IMR-90 (cell line): ENCODE data around the gene BET1L. TPM values are rescaled to one million over a fixed set of nuclear protein-coding genes. Genes with fewer than 3 reads are reported as not detected.
"Not testable (repeated sequence)": the region's sequence is repeated elsewhere in the genome, so short reads cannot be mapped to it uniquely, and the experiment has no call there.

Experiments used
- ATAC-seq: fragments of 200-7000 bp; cut with Tn5 transposase; 2 replicates; pipeline ENCODE4 v1.9.1; 2020; ENCODE audit warnings: low read depth, mild to moderate bottlenecking, moderate library complexity
- BruUV-seq: library from RNA; stranded (reverse); fragments of 400-500 nt; replicated peaks from 2 replicates; lab custom pipeline; 2021; lab: Mats Ljungman, UMichigan
- CTCF ChIA-PET: fragments of 300-600 bp; formaldehyde crosslinking; extraction: SDS; loops from one replicate; lab custom pipeline; 2021; ENCODE audit warnings: antibody characterized with exemption; lab: Yijun Ruan, JAX
- POLR2A ChIA-PET: fragments of 300-600 bp; sonication (Branson Sonifier 250); formaldehyde crosslinking; loops from one replicate; lab custom pipeline; 2022; ENCODE audit warnings: antibody characterized with exemption; ENCODE audit not compliant: unreplicated experiment; lab: Charles Lee
- DNase-seq: peaks from one replicate; pipeline ENCODE4 v3.0.0; 2013
- H2AFZ ChIP-seq: replicated peaks from 2 replicates; pipeline ENCODE3; 2013; ENCODE audit warnings: low read length, mild to moderate bottlenecking; ENCODE audit not compliant: poor library complexity
- H2AK5ac ChIP-seq: 2 replicates; pipeline ENCODE4 v1.6.1; 2013; ENCODE audit warnings: low read depth, low read length, inconsistent platforms
- H2AK9ac ChIP-seq: replicated peaks from 2 replicates; pipeline ENCODE3; 2013; ENCODE audit warnings: mild to moderate bottlenecking, low read depth, low read length, moderate library complexity; ENCODE audit not compliant: poor library complexity
- H2BK120ac ChIP-seq: 2 replicates; pipeline ENCODE4 v1.6.1; 2013; ENCODE audit warnings: low read depth, low read length, inconsistent platforms
- H2BK15ac ChIP-seq: 3 replicates; pipeline ENCODE4 v1.6.1; 2013; ENCODE audit warnings: low read depth, low read length, inconsistent platforms
- H2BK20ac ChIP-seq: 2 replicates; pipeline ENCODE4 v1.6.1; 2013; ENCODE audit warnings: low read depth, mild to moderate bottlenecking, inconsistent platforms, low read length, moderate library complexity
- H2BK5ac ChIP-seq: 2 replicates; pipeline ENCODE4 v1.6.1; 2013; ENCODE audit warnings: mild to moderate bottlenecking, low read depth, low read length, inconsistent platforms; ENCODE audit not compliant: poor library complexity, severe bottlenecking
- H3K14ac ChIP-seq: replicated peaks from 2 replicates; pipeline ENCODE4 v1.6.1; 2013; ENCODE audit warnings: low read depth, low read length, inconsistent platforms
- H3K18ac ChIP-seq: 2 replicates; pipeline ENCODE4 v1.6.1; 2013; ENCODE audit warnings: low read depth, low read length, control low read depth
- H3K23ac ChIP-seq: 2 replicates; pipeline ENCODE4 v1.6.1; 2013; ENCODE audit warnings: low read depth, low read length, inconsistent platforms
- H3K27ac ChIP-seq: 2 replicates; pipeline ENCODE4 v1.5.1; 2013; ENCODE audit warnings: mild to moderate bottlenecking, control low read depth, low read length; ENCODE audit not compliant: insufficient read depth
- H3K27me3 ChIP-seq: 2 replicates; pipeline ENCODE4 v1.6.1; 2013; ENCODE audit warnings: low read length; ENCODE audit not compliant: control insufficient read depth, insufficient read depth
- H3K36me3 ChIP-seq: 2 replicates; pipeline ENCODE4 v1.6.1; 2013; ENCODE audit warnings: low read length, mixed read lengths; ENCODE audit not compliant: control insufficient read depth, insufficient read depth
- H3K4ac ChIP-seq: 2 replicates; pipeline ENCODE4 v1.6.1; 2013; ENCODE audit warnings: low read depth, low read length, inconsistent platforms
- H3K4me1 ChIP-seq: 2 replicates; pipeline ENCODE4 v1.6.1; 2013; ENCODE audit warnings: low read length, mixed read lengths; ENCODE audit not compliant: control insufficient read depth, insufficient read depth
- H3K4me2 ChIP-seq: 2 replicates; pipeline ENCODE4 v1.6.1; 2013; ENCODE audit warnings: low read depth, mild to moderate bottlenecking, control low read depth, low read length, moderate library complexity
- H3K4me3 ChIP-seq: 2 replicates; pipeline ENCODE4 v1.5.1; 2013; ENCODE audit warnings: low read depth, mild to moderate bottlenecking, control low read depth, low read length, moderate library complexity; ENCODE audit not compliant: insufficient read depth
- H3K56ac ChIP-seq: 2 replicates; pipeline ENCODE4 v1.6.1; 2013; ENCODE audit warnings: low read length, inconsistent platforms; ENCODE audit not compliant: insufficient read depth; ENCODE audit errors: extremely low read depth
- H3K79me1 ChIP-seq, 2 experiments: 2 replicates each; pipeline ENCODE4 v1.6.1; 2013; ENCODE audit warnings: low read length in 2 of 2, inconsistent platforms in 1 of 2, low read depth in 1 of 2
- H3K9ac ChIP-seq: 2 replicates; pipeline ENCODE4 v1.6.1; 2013; ENCODE audit warnings: low read depth, low read length, control low read depth
- H3K9me1 ChIP-seq: 2 replicates; pipeline ENCODE4 v1.6.1; 2013; ENCODE audit warnings: low read length, inconsistent platforms; ENCODE audit not compliant: insufficient read depth
- H3K9me3 ChIP-seq: 2 replicates; pipeline ENCODE4 v1.6.1; 2013; ENCODE audit warnings: low read length; ENCODE audit not compliant: control insufficient read depth, insufficient read depth
- H4K20me1 ChIP-seq: 2 replicates; pipeline ENCODE4 v1.6.1; 2013; ENCODE audit warnings: low read length, inconsistent platforms; ENCODE audit not compliant: insufficient read depth
- H4K5ac ChIP-seq: 2 replicates; pipeline ENCODE4 v1.6.1; 2013; ENCODE audit warnings: mild to moderate bottlenecking, low read depth, low read length, control low read depth
- H4K8ac ChIP-seq, 2 experiments: 2 replicates each; pipeline ENCODE4 v1.6.1; 2013; ENCODE audit warnings: low read depth in 2 of 2, low read length in 2 of 2, control low read depth in 1 of 2, inconsistent platforms in 1 of 2
- H4K91ac ChIP-seq: 2 replicates; pipeline ENCODE4 v1.6.1; 2013; ENCODE audit warnings: low read depth, low read length, inconsistent platforms; ENCODE audit not compliant: insufficient read depth
- WGBS, 2 experiments: methylation state at CpG; one replicate each; pipeline versions ENCODE4 v1.1.5 to v1.1.7; 2013; ENCODE audit warnings: missing lambda C conversion rate in 2 of 2; ENCODE audit not compliant: insufficient read length in 1 of 2; ENCODE audit errors: extremely low coverage in 2 of 2; 5-methylcytosine and 5-hydroxymethylcytosine counted together
- dilution Hi-C: fragments of 300-500 bp; cut with HindIII; formaldehyde crosslinking; loops from one replicate; pipeline ENCODE4 v1.14.3; 2018; ENCODE audit warnings: low sequenced_read_pairs; ENCODE audit not compliant: unreplicated experiment
- in situ Hi-C: fragments of 300-500 bp; cut with MboI; formaldehyde crosslinking; loops from 3 replicates; pipeline ENCODE4 v1.14.3; 2019; ENCODE audit warnings: low sequenced_read_pairs, inconsistent platforms, mixed read lengths
- intact Hi-C: fragments of 100-400 bp; cut with micrococcal nuclease; formaldehyde crosslinking; loops from 2 replicates; pipeline ENCODE4 v1.10.0; 2022
- polyA plus RNA-seq, 3 experiments: library from polyadenylated mRNA; depleted of rRNA; stranded (reverse); fragments of >200 nt; gene quantifications; 2 replicates each; pipeline ENCODE4 v1.2.3, GENCODE V29; 2012; ENCODE audit warnings: low replicate concordance in 1 of 3
- total RNA-seq: library from RNA; depleted of rRNA; stranded (reverse); fragments of >200 nt; gene quantifications from 2 replicates; pipeline ENCODE4 v1.2.3, GENCODE V29; 2012

The BET1L gene
- total and polyA plus RNA-seq, 2 of the 4 experiments (the other 2 are of a cell fraction): 10.8 to 90.7 TPM

GRCh38 chr11:238346-238745 lies 31.1 kb upstream of the BET1L start:
- DNase-seq, H2BK120ac ChIP-seq, ATAC-seq, H2BK15ac ChIP-seq, H3K9ac ChIP-seq, H2BK20ac ChIP-seq, H3K27me3 ChIP-seq, H3K9me3 ChIP-seq, H2BK5ac ChIP-seq, H3K18ac ChIP-seq, H3K27ac ChIP-seq, H3K56ac ChIP-seq, H3K14ac ChIP-seq, H3K36me3 ChIP-seq, H4K91ac ChIP-seq, CTCF ChIA-PET, dilution Hi-C loops, H4K8ac ChIP-seq, H3K4me1 ChIP-seq, H4K5ac ChIP-seq, intact Hi-C loops, H2AK9ac ChIP-seq, H2AK5ac ChIP-seq, H2AFZ ChIP-seq, in situ Hi-C loops, H3K9me1 ChIP-seq, H3K4me3 ChIP-seq, H3K23ac ChIP-seq, H3K4ac ChIP-seq: not testable (repeated sequence)
- H3K79me1 ChIP-seq: peaks cover 19 to 52% of the 10 kb centered on the region in 2 experiments
- POLR2A ChIA-PET: interaction anchor here (0.7 kb wide), 1 partner anchor 10 kb away, joined by 3 read pairs; no protein-coding TSS in a partner anchor
- peak overlapping the region; percentile 97; the same call in 1 of the 2 replicates for H3K4me2 ChIP-seq
- WGBS, 2 experiments: 65% methylated on average over 4 of the region's 7 CpGs; no CpG with 5 or more reads in 1 of the 2 experiments
- peaks cover 11% of the 10 kb centered on the region for H4K20me1 ChIP-seq
- TSS peak; percentile 9 for BruUV-seq
